ENCODE data around the gene RAMACL.

Gene RAMACL

DNA sequence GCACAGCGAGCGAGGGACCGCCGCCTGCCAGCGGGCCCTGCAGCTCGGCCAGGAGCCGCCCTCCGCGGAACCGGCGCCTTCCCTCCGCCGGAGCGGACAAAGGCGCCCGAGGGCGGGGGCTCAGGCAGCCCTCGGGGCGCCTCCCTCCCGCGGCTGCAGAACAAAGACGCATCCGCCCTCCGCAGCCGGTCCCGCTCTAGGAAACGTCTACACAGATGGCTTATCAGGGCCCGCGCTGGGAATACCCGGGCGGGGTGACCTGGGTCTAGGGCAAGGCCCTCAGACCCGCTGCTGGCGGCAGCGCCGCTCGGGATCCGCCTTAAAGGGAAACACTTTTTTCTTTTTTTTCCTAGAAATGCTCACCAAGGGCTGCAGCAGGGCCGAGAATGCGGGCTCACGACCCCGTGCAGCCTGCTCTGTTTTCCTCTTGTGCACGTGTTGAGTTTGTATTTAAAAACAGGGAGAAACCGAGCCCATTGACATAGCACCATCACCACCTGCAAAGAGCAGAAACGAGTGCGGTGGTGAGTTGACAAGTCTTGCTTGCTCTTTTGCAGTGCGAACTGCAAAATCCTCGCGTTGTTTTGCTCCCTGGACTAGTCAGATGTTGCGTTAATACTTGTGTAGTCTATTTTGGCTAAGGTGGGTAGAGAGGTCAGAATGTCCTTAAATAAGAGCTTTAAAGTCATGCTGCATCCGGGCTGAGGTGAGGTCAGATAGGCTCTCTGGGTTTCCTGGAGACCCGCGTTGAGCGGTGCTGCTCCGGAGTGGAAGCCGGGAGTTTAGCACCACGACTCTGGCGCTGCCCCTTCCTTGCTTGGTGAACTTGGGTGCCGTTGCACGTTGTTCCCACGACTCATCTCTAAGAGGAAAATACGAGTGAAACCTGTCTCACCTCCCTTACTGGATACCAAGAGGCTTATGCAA lies 41.7 kb upstream of the RAMACL start:
- Histone ChIP-seq H3K27ac (peak overlapping the region; percentile 84 to 86), H3K4me3 (peak overlapping the region; percentile 73)
- TF ChIP-seq, protein P1, sequence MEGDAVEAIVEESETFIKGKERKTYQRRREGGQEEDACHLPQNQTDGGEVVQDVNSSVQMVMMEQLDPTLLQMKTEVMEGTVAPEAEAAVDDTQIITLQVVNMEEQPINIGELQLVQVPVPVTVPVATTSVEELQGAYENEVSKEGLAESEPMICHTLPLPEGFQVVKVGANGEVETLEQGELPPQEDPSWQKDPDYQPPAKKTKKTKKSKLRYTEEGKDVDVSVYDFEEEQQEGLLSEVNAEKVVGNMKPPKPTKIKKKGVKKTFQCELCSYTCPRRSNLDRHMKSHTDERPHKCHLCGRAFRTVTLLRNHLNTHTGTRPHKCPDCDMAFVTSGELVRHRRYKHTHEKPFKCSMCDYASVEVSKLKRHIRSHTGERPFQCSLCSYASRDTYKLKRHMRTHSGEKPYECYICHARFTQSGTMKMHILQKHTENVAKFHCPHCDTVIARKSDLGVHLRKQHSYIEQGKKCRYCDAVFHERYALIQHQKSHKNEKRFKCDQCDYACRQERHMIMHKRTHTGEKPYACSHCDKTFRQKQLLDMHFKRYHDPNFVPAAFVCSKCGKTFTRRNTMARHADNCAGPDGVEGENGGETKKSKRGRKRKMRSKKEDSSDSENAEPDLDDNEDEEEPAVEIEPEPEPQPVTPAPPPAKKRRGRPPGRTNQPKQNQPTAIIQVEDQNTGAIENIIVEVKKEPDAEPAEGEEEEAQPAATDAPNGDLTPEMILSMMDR (IDR thresholded peaks at IDR 0.05): no peak
- DNase-seq (ENCODE audit: low spot score): peak; percentile 83

DNA sequence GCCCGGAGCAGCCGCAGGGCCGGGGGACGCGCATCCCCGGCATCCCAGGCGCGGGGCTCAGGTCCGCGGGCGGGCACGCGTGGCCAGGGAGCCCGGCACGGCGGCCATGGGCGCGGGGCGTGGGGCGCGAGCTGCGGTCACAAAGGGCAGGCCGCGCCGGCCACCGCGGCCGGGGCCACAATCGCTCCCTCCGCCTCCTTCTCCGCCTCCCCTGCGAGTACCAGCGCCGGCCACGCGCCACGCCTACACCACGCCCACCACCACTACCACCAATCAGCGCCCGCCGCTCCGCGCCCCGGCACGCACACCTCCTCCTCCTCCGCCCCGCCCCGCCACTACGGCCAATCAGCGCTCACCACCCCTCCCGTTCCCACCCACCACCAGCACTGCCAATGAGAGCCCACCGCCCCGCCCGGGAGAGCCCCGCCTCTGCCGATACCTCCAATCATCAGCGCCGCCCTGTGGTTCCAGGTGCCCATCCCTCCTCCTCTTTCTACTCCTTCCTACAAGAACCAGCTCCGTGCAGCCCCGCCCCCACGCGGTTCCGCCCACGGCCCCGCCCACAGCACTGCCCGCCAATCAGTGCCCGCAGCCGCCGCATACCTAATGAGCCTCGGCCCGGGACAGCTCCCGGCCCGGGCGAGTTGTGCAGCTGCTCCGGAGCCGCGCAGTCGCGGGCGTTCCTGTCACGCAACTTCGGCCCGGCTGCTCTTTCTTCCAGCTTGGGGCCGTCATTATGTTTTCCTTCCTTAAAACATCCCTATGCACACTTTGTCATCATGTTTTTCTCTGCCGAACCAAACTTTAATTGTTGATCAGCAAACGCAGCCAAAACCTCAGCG lies 40.8 kb upstream of the RAMACL start, which contains the start of gene RPS6KA2:
RPS6KA2 (minus strand) TSS at position 219 of the 842 bp plus-strand sequence. CDS start 232 bp downstream, outside the sequence.
- TF ChIP-seq, protein P1 (IDR thresholded peaks at IDR 0.05): no peak
- DNase-seq (ENCODE audit: low spot score): peak; percentile 100
- peak within 1 kb of the TSS; percentile 94 for H3K4me3 ChIP-seq

DNA sequence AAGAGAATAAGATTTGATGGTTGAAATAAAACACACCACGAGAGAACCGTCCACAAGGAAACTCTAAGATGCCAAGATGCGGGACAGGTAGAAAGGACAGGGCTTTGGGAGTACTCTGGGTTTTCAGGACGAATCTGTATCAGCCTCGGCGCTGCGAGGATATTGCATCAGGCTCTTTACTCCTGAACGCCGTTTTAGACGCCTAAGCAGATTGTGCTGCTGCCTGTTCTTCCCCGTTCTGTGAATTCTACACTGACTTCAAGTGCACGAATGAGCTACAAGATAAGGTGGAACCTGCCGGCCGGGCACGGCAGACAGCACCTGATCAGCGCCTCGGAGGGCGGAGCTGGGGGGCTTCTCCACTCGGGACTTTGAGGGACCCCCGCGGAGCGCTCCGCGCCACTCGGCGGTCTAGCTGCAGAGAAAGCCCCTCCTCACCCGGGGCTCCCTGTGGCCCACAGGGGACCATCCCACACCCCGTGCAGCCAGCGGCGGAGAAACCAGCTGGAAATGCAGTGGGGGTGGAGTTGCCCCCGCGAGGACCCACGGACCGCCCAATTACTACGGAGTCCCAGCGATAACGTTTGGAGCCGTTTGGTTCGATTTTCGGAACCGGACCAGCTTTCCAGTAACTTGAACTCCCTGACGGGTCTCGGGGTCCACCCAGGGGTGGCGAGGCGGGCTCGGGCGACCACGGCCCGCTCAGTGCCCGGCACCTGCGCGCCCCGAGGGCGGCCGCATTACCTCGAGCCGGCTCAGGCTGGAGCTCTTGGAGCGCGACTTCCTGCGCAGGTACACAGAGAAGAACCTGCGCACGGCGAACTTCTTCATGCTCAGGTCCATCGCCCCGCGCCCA lies 39.9 kb upstream of the RAMACL start:
- Histone ChIP-seq H3K27ac (peak overlapping the region; percentile 80 to 81), H3K4me3 (peak overlapping the region; percentile 94)
- TF ChIP-seq, protein P1 (IDR thresholded peaks at IDR 0.05): no peak
- no peak for DNase-seq (ENCODE audit: low spot score)

More for the DNA sequence above, 40.8 kb upstream of the RAMACL start, which contains the start of gene RPS6KA2:
- H3K27ac ChIP-seq: peak within 1 kb of the TSS; percentile 84 to 86

DNA sequence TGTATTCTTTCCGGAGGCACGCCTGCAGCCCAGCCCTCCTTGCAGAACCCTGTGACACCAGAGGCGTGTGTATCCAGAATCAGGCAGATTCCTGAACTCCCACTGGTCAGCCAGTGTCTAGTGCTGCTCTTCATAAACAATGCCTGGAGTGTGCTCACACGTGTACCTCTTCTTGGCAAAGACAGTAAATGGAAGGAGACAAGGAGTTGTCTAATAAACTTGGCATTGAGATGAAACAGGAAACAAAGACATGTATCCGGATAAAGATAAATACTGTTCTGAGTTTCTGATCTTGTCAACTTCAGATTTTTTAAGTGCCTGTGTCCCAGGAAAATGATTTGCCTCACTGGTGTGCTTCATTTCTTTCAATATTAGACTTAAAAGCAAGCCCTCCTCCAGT lies 38.9 kb upstream of the RAMACL start:
- no peak for DNase-seq (ENCODE audit: low spot score)
- peak overlapping the region; percentile 94 for H3K4me3 ChIP-seq
- H3K27ac ChIP-seq: peak overlapping the region in 1 of 2 donors; percentile 9
- TF ChIP-seq, protein P1 (IDR thresholded peaks at IDR 0.05): no peak

DNA sequence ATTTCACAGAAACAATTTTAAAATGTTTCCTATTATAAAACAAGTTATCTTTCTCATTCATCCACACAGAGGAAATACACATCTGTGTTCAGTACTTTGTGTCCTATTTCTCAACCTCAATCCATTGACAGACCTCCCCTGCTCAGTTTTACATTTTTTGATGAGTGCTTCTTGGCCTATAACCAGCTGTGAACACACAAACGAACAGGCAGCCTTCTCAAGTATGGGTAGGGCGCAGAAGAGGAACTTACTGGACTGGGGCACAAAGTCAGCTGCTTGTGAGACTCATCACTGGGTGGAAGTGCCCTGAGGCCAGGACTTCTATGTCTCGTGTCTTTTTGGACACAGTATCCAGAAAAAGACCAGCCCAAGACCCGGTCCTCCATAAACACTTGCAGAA lies 37.8 kb upstream of the RAMACL start:
- Histone ChIP-seq H3K4me3 (no peak overlapping the region), H3K27ac (peak overlapping the region; percentile 19 to 37)
- no peak for DNase-seq (ENCODE audit: low spot score)
- TF ChIP-seq, protein P1 (IDR thresholded peaks at IDR 0.05): no peak

DNA sequence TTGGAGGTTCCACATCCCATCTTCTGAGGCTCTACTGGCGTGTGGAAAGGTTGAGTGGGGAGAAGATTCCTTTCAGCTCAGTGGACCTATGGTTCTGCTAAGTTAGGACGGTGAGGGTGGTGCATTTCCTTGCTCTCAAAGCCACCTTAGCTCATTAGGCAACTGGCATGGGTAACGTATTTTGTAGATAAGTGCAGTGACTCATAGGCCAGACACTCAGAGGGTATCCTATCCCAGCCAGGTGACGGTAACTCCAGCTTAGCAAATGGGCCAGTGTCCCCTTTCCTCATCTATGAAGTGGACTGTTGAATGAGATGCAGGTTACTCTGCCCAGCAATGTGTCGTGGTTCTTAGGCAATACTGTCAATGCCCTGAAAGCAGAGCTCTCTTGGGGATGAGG lies 36.8 kb upstream of the RAMACL start:
- TF ChIP-seq, protein P1 (IDR thresholded peaks at IDR 0.05): no peak
- no peak for DNase-seq (ENCODE audit: low spot score)
- Histone ChIP-seq H3K27ac (peak overlapping the region in 1 of 2 donors; percentile 19), H3K4me3 (no peak overlapping the region)

All from coronary artery (tissue), 2 donors.